HFFc6 (cell line): ENCODE data around the gene KCNK16. TPM values are rescaled to one million over a fixed set of nuclear protein-coding genes. Genes with fewer than 3 reads are reported as not detected.

Experiments used
- DNase-seq: peaks from one replicate; pipeline ENCODE4 v3.0.0-alpha.2; 2018
- H3K27ac Mint-ChIP-seq: 2 replicates; pipeline ENCODE4 v1.8.0; 2020; ENCODE audit warnings: mild to moderate bottlenecking, mixed read lengths
- H3K27me3 Mint-ChIP-seq: 2 replicates; pipeline ENCODE4 v1.8.0; 2021; ENCODE audit warnings: mild to moderate bottlenecking, moderate library complexity, mixed read lengths; ENCODE audit not compliant: insufficient read depth
- H3K36me3 Mint-ChIP-seq: 2 replicates; pipeline ENCODE4 v1.8.0; 2021; ENCODE audit warnings: low read depth, mixed read lengths
- H3K4me1 Mint-ChIP-seq: 2 replicates; pipeline ENCODE4 v1.8.0; 2020; ENCODE audit warnings: low read depth, mixed read lengths
- H3K4me3 Mint-ChIP-seq: 2 replicates; pipeline ENCODE4 v1.8.0; 2020; ENCODE audit warnings: mild to moderate bottlenecking, moderate library complexity, mixed read lengths
- H3K9me3 Mint-ChIP-seq: 2 replicates; pipeline ENCODE4 v1.8.0; 2020; ENCODE audit warnings: mild to moderate bottlenecking, mixed read lengths
- total RNA-seq, 6 experiments: library from RNA; stranded (reverse); fragmentation: NEBNext Ultra II Directional; extraction: Animal tissue kit (Norgen Biotek cat#: 25700); gene quantifications; 2 replicates in 1 of 6; 3 replicates in 5 of 6; pipeline ENCODE4 v1.2.3, GENCODE V29; 2021
- TF ChIP-seq, protein P1 (sequence below): fragments of 200-600 bp; sonication (generic); IDR thresholded peaks from 2 replicates; pipeline ENCODE4 v1.5.0; 2021; ENCODE audit warnings: antibody characterized with exemption, mild to moderate bottlenecking

KCNK16 gene
- total RNA-seq, 6 experiments from 2014 or later, result not detected

DNA sequence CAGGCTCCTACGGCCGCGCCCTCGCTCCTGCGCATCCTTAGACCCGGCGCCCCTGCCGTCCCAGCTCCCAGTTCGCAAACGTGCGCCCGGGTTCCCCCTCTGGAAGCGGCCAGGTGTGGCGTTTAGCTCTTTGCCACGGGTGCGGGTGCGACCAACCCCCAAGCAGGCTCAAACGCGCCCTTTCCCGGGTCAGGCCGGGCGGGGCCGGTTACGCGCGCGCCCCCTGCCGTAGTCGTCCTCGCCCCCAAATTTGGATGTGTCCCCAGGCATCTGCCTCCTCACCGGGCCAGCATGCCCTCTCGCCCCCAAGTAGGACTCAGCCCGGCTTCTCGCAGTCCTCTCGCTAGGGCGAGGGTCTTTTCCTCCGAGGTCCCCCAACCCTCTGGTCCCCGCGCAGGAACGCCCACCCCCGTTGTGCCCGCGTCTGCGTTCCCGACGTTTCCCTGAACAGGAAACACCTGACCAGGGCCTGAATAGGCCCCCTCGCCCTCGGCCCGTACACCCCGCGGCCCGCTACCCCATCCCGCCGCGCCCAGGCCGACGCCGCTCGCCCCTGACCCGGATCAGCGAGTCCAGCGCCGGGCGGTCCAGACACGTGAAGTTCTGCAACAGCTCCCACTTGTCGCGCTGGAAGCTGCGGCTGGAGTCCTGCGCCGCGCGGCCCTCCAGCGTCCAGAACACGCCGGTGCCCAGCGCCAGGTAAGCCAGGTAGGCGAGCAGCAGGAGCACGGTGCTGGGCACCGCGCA, 8.8 kb downstream of the KCNK16 start:
- TF ChIP-seq, protein P1, sequence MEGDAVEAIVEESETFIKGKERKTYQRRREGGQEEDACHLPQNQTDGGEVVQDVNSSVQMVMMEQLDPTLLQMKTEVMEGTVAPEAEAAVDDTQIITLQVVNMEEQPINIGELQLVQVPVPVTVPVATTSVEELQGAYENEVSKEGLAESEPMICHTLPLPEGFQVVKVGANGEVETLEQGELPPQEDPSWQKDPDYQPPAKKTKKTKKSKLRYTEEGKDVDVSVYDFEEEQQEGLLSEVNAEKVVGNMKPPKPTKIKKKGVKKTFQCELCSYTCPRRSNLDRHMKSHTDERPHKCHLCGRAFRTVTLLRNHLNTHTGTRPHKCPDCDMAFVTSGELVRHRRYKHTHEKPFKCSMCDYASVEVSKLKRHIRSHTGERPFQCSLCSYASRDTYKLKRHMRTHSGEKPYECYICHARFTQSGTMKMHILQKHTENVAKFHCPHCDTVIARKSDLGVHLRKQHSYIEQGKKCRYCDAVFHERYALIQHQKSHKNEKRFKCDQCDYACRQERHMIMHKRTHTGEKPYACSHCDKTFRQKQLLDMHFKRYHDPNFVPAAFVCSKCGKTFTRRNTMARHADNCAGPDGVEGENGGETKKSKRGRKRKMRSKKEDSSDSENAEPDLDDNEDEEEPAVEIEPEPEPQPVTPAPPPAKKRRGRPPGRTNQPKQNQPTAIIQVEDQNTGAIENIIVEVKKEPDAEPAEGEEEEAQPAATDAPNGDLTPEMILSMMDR, result no peak
- no peaks in the 10 kb centered on the region for H3K9me3 Mint-ChIP-seq
- peaks cover 21% of the 10 kb centered on the region for H3K27me3 Mint-ChIP-seq
- no peak for DNase-seq
- H3K27ac Mint-ChIP-seq, result no peak overlapping the region
- no peaks in the 10 kb centered on the region for H3K4me1 Mint-ChIP-seq
- H3K4me3 Mint-ChIP-seq, result no peak overlapping the region
- H3K36me3 Mint-ChIP-seq, result no peaks in the 10 kb centered on the region

DNA sequence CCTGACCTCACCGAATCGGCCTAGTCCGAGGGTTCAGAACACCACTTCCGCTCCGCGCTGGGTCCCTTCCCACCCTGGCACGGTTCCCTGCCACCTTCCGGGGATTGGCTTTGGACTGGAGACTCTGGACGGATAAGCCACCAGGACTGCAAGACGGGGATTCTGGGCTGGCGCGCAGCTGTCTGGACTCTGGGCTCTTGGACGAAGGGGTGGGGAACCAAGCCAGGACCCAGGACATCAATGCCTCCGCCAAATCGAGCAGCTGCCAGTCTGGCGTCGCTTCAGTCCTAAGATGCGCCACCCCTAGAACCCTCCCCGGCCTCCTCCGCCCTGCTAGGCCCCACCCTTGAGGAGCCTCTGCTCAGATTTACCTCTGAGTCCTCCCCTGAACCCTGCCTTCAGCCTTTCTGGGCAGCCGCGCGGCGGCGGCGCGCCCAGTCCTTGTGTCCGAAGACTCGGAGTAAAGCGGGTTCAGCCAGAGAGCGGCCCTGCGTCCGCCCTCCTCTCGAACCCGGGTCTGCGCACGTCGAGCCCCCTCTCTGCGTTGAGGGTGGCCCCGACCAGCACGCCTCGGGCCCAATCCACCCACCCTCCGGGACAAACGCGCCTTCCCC, 9.5 kb downstream of the KCNK16 start:
- DNase-seq, result no peak
- Mint-ChIP-seq H3K27ac (no peak overlapping the region), H3K4me3 (no peak overlapping the region), H3K36me3 (no peaks in the 10 kb centered on the region), H3K27me3 (peaks cover 22% of the 10 kb centered on the region), H3K9me3 (no peaks in the 10 kb centered on the region), H3K4me1 (no peaks in the 10 kb centered on the region)
- TF ChIP-seq, protein P1, result no peak

DNA sequence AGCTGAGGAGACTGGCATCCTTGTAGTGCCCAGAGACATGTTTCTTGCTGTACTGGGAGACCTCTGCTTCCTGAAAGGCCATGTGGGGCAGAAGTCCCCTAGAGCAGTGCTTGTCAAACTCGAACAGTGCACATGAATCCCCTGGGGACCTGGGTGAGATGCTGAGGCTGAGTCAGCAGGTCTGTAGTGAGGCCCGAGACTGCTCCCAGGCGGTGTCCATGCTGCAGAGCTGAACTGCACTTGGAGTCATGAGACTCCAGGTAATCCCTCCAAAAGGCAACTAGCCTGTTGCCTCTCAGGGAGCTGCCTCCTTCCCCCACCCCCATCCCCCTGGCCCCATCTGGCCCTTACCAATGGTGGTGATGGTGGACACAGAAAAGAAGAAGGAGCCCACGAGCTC, 12.0 kb downstream of the KCNK16 start:
- TF ChIP-seq, protein P1, result no peak
- no peak for DNase-seq
- Mint-ChIP-seq H3K36me3 (no peaks in the 10 kb centered on the region), H3K4me1 (no peaks in the 10 kb centered on the region), H3K9me3 (no peaks in the 10 kb centered on the region), H3K4me3 (no peak overlapping the region), H3K27ac (no peak overlapping the region), H3K27me3 (peaks cover 22% of the 10 kb centered on the region)

DNA sequence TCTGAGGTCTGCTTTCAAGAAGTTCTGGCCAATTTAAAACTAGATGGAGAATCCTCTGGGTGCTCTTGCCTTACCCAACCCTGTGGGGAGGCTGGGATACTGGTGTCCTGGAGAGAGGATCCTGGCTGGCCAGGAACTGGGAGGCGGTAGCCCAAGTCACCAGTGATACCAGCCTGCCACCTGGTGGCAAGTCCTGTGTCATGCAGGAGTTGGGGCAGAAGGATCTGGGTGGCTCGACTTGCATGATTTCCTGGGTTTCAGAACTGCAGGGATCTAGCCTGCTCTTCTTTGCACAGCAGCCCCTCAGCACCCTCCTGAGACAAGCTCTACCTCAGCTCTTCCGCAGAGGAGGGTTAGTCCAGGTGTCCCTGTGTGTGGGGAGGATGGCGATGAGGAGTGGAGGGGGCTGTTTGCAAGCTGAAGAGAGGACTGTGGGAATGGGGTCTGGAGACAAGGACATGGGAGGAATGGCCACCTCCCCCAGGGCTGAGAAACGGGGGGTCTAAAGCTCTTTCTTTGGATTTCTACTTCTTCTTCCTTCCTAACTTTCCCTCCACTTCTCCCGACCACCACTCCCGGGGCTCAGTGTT, 12.5 kb downstream of the KCNK16 start:
- H3K36me3 Mint-ChIP-seq, result no peaks in the 10 kb centered on the region
- peaks cover 19% of the 10 kb centered on the region for H3K27me3 Mint-ChIP-seq
- no peaks in the 10 kb centered on the region for H3K9me3 Mint-ChIP-seq
- TF ChIP-seq, protein P1, result peak; percentile 91
- H3K4me1 Mint-ChIP-seq, result no peaks in the 10 kb centered on the region
- DNase-seq, result peak; percentile 61
- no peak overlapping the region for H3K27ac Mint-ChIP-seq
- H3K4me3 Mint-ChIP-seq, result no peak overlapping the region

DNA sequence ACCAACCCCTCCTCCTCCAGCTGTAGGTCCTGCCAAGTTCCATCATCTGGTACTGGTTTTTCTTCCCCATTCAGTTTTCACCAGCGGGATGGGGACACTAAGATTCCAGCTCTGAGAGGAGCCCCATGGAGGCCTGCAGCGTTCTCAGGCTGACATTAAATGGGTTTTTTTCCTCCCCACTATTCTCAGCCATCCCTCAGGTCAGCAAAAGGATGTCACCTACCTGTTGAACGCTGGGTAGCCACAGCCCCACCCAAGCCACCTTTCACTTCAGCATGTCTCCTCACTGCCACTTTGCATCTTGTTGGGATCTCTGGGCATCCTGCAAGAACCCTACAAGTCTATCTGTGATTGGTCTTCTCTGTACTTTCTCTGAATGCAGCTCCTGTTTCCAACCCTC, 15.0 kb downstream of the KCNK16 start:
- Mint-ChIP-seq H3K9me3 (no peaks in the 10 kb centered on the region), H3K4me1 (peaks cover 4% of the 10 kb centered on the region; the same call in 1 of the 2 replicates), H3K4me3 (no peak overlapping the region), H3K27ac (no peak overlapping the region), H3K36me3 (no peaks in the 10 kb centered on the region), H3K27me3 (peaks cover 12% of the 10 kb centered on the region)
- no peak for DNase-seq
- TF ChIP-seq, protein P1, result no peak
